GM19328 (cell line): Measurements from ENCODE around the gene CROCC.

Source experiments
- ATAC-seq: cut with Tn5 transposase; IDR thresholded peaks from one replicate; pipeline ENCODE4 v1.9.1; 2021; ENCODE audit warnings: mild to moderate bottlenecking, moderate library complexity; ENCODE audit not compliant: unreplicated experiment

The CROCC gene

DNA sequence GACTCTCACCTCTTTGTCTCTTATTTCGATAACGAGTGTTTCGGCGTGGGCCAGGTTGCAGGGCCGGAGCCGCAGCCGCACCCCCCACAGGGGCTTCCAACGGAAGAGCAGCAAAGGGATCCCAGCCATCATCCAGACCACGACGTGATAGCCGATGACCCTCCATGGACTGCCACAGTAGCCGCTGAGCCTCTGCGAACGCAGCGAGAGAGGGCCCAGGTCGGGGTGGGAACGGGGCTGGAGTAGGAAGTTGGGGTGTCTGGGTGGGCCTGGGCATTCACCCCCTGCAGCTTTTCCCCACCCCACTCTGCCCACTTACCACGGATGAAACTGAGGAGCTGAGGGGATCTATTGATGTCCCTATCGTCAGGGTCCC is 83.6 kb downstream of the CROCC start:
- no peak for ATAC-seq

DNA sequence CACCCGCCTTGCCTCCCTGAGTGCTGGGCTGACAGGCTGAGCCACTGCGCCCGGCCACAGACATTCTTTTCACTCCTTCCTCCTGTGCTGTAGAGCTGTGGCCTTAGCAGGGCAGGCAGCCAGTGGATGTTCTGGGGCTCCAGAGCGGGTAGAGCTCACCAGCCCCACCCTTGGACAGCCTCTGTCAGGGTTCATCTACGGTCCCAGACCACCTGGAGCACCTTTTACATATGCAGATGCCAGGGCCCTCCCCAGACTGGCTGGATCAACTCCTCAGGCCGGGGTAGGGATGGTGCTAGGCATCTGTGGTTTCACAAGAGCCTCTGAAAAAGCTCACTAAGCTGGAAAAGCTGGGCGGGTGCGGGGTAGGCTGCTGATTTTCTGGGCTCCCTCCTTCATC is 85.4 kb downstream of the CROCC start:
- no peak for ATAC-seq

DNA sequence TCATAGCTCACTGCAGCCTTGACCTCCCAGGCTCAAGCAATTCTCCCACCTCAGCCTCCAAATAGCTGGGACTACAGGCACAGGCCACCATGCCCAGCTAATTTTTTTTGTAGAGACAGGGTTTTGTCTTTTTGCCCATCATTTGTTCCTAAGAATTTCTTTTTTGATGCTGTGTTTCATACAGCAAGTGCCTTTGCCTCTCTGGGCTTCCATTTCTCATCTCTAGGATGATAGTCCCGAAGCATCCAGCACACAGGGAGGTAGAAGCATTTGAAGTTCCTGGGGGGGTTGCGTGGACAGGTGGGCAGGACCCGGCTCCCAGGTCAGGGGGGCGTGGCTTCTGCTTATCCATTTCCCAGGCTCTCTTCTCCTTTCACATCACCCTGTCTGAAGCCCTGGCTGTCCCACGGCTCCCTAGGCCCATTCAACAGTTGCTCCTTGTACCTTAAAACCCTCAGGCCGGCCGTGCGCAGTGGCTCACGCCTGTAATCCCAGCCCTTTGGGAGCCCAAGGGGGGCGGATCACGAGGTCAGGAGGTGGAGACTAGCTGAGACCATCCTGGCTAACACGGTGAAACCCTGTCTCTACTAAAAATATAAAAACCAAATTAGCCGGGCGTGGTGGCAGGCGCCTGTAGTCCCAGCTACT is 86.6 kb downstream of the CROCC start:
- ATAC-seq = no peak

DNA sequence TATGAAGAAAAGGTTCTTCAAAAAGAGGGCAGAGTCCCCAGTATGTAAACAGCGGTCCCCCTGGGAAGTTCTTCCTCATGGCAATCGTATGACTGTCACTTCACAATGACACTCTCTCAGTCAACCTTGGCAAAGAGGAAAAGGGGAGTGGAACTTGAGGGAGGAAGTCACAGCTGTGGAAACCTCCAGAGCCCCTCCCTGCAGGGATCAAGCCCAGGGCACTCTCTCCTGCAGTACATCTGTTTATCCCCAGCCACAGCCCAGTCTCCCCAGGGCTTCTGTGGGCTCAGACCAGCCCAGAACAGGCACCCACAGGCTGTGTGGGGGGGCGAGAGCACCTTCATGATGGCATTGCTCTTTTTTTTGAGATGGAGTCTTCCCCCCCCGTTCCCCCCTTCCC is 88.0 kb downstream of the CROCC start:
- ATAC-seq = no peak

DNA sequence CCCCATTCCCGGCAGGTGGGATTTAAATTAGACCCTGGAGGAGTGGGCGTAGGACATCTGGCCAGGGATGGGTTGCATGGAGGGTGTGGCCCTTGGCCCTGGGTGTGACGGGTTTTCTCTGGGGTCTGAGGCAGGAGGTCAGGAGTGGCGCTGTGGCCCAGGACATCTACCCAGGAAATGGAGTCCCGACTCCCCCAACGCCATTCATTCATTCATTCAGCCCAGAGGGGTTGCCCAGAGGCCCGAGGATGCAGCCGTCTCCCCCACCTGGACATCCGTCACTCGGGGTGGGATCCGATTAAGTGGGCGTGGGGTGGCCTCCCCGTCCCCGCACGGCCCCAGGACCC is 89.3 kb downstream of the CROCC start:
- ATAC-seq = no peak

DNA sequence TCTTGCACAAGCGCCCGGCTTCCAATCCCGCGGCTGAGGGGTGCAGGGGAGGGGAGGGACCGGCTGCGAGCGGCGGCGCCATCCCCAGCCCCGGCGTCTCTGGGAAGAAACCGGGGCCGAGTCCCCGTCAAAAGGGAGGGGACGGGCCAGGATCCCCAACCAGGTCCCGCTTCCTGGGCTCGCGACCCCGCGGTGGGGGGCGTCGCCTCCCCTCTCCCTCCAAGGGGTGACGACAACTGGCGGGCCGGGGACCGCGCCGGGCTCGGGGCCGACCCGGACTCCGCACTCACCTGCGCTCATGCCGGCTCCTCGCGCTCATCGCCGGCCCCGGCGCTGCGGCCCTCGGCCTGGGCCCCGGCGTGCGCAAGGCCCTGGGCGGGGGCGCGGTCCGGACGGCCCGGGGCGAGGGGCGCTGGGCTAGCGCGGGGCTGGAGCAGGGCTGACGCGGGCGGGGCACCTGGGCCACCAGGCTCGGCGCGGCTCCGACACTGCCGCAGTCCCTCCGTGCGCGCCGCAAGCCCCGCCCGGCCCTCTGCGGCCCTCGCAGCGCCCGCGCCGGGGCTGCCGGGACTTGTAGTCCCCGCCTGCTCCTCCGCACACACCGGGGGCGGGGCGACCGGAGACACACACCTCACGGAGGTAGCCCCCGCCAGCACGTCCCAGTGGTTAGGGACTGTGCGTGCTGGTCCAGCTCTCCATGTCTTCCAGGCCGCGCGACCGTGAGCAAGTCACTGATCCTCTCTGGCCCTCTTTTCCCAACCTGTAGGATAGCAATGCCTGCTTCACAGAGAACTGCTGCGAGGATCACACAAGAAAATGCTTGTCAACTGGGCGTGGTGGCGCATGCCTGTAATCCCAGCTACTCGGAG is 89.9 kb downstream of the CROCC start, which contains the start of gene ATP13A2:
Gene ATP13A2, minus strand, starts transcription at position 490 of the 869 bp plus-strand sequence. Its CDS starts 190 bp downstream, at position 300.
- peak; percentile 89 for ATAC-seq

DNA sequence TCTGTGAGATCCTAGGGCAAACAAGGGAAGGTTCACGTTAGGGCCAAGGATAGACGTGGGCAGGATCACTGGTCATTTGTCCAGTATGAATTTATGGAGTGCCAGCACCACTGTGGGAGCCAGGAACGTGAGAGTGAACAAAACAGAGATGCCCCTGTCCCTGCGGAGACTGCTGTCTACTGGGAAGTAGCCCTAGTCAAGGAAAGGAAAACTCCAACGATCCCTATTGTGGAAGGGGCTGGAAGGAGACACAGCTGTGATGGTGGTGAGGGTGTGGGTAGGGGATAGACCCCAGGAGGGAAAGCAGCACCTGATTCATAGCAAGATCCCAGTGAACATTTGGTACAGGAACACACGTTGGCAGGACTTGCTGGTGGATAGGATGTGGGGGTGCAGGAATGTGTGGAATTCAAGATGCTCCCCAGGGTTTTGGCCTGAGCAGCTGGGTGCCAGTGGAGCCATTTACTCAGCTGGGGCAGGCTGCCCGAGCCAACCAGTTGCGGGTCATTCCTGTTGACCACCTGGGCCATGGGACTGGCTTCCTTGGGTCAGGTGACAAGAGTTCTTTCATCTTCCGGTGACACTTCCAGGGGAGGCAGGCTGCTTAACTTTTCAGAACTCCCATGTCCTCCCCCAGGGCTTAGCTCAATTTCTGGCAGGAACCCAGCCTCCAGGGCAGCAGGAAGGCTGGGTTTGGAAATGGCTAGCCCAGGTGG is 91.2 kb downstream of the CROCC start:
- ATAC-seq = no peak

DNA sequence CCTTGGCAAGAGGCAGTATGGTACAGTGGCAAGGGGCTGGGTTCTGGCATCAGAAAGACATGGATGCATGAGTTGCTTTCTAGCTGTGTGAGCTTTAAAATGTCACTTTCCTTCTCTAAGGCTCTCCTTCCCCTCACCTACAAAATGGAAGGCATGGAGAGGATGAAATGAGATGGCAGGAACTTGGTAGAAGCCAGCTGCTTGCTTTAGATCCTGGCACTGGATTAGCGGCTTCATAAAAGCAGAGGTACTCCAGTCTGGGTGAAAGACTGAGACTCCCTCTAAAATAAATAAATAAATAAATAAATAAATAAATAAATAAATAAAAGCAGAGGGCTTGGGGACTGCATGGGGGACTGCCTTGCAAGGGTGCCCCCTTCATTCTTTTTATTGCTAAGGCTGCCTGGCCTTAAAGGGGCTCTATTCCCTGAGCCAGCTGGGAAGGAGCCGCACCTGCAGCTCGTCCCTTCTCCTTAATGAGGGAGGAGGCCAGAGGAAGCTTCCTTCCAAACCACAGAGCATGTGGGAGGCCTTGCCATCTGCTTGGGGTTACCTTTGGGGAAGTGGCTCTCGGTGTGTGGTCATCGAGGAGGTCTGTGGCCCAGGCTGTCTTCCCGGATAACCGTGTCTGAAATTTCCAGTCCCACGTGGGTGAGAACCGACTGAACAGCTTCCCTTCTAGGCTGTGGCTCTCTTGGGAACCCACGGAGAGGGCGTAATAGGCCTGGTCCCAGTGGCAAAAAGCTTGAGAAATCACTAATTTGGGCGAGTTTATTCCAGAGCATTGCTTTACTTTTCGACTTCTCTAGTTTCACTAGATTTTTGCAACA is 92.0 kb downstream of the CROCC start:
- no peak for ATAC-seq

DNA sequence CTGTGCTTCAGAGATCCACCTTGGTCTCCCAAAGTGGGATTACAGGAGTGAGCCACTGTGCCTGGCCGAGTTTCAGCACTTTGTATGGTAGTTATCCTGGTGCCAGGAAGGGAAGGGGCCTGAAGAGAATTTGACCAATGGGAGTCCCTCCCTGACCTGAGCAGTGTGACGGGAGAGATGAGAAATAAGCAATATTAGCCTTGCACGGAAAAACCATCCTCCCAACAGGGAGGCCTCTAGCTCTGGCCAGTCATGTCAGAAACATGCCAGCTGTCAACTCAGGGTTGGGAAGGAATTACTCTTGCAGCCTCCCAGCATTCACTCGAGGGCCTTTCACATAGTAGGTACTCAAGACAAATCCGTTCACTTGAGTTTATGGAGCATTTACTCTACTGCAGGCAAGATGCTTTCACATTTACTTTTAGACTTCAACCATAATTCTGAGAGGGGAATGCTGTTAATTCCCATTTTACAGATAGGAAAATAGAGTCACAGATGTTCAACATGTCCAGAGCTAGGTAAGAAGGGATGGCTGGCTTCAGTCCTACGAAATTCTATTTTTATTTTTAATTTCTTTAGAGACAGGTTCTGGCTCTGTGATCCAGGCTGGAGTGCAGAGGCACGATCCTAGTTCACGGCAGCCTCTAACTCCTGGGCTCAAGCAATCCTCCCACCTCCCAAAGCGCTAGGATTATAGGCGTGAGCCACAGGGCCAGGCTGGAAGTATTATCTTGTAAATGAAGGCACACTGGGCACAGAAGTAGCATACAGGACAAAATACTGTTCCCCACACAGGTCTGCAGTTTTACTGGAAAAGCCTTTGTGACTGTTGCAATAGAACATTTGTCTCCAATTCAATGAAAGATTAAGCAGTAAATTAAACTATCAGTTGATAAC is 93.2 kb downstream of the CROCC start:
- no peak for ATAC-seq

DNA sequence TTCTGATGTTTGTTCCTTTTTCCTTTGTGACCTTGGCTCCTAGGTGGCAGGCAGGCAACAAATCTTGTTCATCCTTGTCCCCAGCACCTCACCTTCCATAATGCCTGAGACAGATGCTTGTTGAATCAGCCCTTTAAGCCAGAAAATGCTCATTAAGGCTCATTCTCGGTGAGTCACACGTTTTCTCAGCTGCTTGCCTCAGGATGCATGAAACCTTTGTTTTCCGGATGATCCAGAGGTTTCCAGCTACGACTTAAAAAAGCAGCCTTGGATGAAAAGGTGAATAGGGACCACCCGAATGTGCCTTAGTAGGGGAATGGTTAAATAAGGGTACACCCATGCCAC is 94.6 kb downstream of the CROCC start:
- ATAC-seq = no peak

DNA sequence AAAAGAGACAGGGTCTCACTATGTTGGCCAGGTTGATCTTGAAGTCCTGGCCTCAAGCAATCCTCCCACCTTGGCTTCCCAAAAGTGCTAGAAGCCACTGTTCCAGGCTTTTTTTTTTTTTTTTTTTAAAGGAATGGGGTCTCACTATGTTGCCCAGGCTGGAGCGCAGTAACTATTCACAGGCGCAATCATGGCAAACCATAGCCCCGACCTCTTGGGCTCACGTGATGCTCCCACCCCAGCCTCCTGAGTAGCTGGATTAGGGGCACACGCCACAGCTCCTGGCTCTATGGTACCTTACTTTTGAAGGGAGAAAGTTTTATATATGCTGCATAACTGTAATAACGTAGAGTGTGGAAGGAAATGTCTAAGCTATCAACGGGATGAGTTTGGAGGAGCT is 95.7 kb downstream of the CROCC start:
- no peak for ATAC-seq

DNA sequence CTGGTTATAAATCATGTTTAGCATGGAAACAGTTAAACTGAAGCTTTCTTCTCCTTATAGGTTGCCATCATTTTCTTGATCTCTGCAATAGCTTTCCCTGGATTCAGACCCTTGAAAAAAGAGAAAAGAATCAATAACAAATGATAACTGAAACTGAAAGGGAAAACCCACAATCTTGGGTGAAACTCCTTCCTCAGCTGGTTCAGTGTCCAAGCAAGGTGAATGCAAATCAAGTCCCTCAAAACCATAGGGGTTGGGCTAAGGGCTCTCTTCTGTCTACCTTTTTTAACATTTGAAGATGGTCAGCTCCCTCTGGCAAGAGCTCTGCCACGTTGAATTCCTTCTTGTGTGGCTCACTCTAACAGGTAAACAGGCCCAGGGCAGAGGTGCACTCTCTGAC is 97.1 kb downstream of the CROCC start:
- no peak for ATAC-seq

DNA sequence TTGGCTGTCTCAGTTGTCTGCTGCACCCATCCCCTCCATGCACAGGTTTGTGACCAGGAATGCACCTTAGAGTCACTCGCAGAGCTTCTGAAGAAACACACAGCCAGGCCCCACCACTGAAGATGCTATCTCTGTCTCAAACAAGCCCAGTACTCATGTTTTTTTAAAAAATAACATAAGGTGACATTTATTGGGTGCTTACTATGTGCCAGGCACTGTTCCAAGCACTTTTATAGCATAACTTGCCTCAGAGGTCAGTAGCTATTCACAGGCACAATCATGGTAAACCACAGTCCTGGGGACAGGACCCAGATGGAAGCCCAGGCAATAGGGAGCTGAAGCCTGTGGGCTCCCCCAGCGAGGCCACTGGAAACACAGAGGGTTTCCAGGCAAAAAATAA is 98.8 kb downstream of the CROCC start:
- no peak for ATAC-seq

DNA sequence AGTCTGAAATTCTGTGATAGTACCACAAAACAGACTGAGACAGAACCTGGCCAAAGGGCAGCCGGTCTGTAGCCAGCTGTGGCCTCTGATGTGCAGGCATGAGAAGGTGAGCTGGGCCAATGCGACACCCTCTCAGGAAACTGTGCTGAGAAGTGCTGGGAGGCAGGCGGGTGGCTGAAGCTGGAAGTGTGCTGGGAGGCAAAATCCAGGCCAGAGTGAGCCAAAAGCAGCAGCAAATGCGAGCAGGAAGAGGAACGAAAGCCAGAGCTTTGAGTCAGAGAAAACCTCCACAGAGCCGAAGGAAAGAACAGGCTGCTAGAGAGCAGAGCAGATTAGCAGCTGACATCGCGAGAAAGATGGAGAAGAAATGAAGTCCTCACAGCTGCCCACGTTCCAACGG is 100.2 kb downstream of the CROCC start:
- no peak for ATAC-seq
